AG10803 (cell line): ENCODE data around the gene ZBTB17.
"Not testable (repeated sequence)": the region's sequence is repeated elsewhere in the genome, so short reads cannot be mapped to it uniquely, and the experiment has no call there.

Experiments used
- DNase-seq: peaks from one replicate; pipeline ENCODE4 v3.0.0; 2010; ENCODE audit warnings: low read depth
- H3K4me3 ChIP-seq: 2 replicates; pipeline ENCODE4 v1.5.1; 2011; ENCODE audit warnings: mild to moderate bottlenecking, low read length, control low read depth
- CTCF ChIP-seq: conservative IDR thresholded peaks from 2 replicates; pipeline ENCODE4 v1.5.1; 2011; ENCODE audit warnings: mild to moderate bottlenecking, low read length, control low read depth, inconsistent platforms

The ZBTB17 gene

GRCh38 chr1:15895233-15895632, 80.7 kb downstream of the ZBTB17 start:
- H3K4me3 ChIP-seq = no peak overlapping the region
- TF ChIP-seq CTCF = no peak
- DNase-seq = no peak

- H3K4me3 ChIP-seq = not testable (repeated sequence)
- DNase-seq = peak; percentile 59
These were observed 82.9 kb downstream of the ZBTB17 start for GRCh38 chr1:15892857-15893599.
